ENCODE data around the gene LNX1. TPM values are rescaled to one million over a fixed set of nuclear protein-coding genes. Genes with fewer than 3 reads are reported as not detected.

Gene LNX1
- total RNA-seq, 1 experiment from 2014 or later, result 1.7 TPM

- no peak overlapping the region; a peak in 1 of 7 replicates for H3K27ac Mint-ChIP-seq
- no peaks in the 10 kb centered on the region for H3K4me1 Mint-ChIP-seq
- no CpG with 5 or more reads among the region's 1 CpG for WGBS (ENCODE audit: extremely low coverage, insufficient read length, low lambda C conversion rate)
Measured at GRCh38 chr4:53508446-53508845, 82.8 kb downstream of the LNX1 start.

More at GRCh38 chr4:53508446-53508845, 82.8 kb downstream of the LNX1 start:
- Histone ChIP-seq H3K18ac (ENCODE audit: insufficient read length, low read depth, low read length) (no peak overlapping the region), H2AK5ac (ENCODE audit: insufficient read length, low read length) (no peak overlapping the region), H2BK15ac (ENCODE audit: low read depth, low read length) (no peak overlapping the region), H2BK12ac (ENCODE audit: insufficient read length, low read depth, low read length) (no peak overlapping the region), H3T11ph (ENCODE audit: low read length) (no peak overlapping the region), H3K23me2 (ENCODE audit: insufficient read length, low read depth, low read length, poor library complexity, severe bottlenecking) (no peaks in the 10 kb centered on the region), H2BK120ac (ENCODE audit: low read depth, low read length, poor library complexity, severe bottlenecking) (no peak overlapping the region), H3K14ac (ENCODE audit: insufficient read depth, low read length) (no peak overlapping the region), H3K27ac (ENCODE audit: insufficient read length, low read depth, low read length) (no peak overlapping the region), H3K4ac (ENCODE audit: low read depth, low read length) (no peak overlapping the region), H3K79me1 (ENCODE audit: insufficient read depth, low read depth, low read length, poor library complexity, severe bottlenecking) (no peaks in the 10 kb centered on the region), H3K79me2 (ENCODE audit: insufficient read depth, low read length) (no peaks in the 10 kb centered on the region), H3K27me3 (ENCODE audit: insufficient read depth, low read length) (no peaks in the 10 kb centered on the region), H3K4me2 (ENCODE audit: insufficient read depth, insufficient read length, low read length) (no peak overlapping the region), H4K8ac (replicated peaks; ENCODE audit: insufficient read length, low read depth, low read length) (no peak overlapping the region), H3K23ac (ENCODE audit: insufficient read length, low read depth, low read length) (no peak overlapping the region), H3K9ac (ENCODE audit: extremely low read depth, insufficient read length, low read length) (no peak overlapping the region), H3K9me3 (ENCODE audit: control insufficient read depth, low read depth, low read length) (no peaks in the 10 kb centered on the region), H2BK5ac (ENCODE audit: insufficient read length, low read length) (no peak overlapping the region), H3K4me1 (ENCODE audit: insufficient read depth, low read length) (no peaks in the 10 kb centered on the region), H4K91ac (ENCODE audit: insufficient read length, low read depth, low read length) (no peak overlapping the region), H2AFZ (ENCODE audit: low read length) (no peak overlapping the region), H4K5ac (ENCODE audit: insufficient read length, low read depth, low read length) (no peak overlapping the region), H2BK20ac (ENCODE audit: low read depth, low read length, poor library complexity, severe bottlenecking) (no peak overlapping the region), H3K56ac (ENCODE audit: insufficient read length, low read depth, low read length) (no peak overlapping the region), H4K20me1 (ENCODE audit: control insufficient read depth, insufficient read depth, insufficient read length) (no peaks in the 10 kb centered on the region)
- no peaks in the 10 kb centered on the region for H3K27me3 Mint-ChIP-seq (ENCODE audit: low read depth)
- TF ChIP-seq, protein P1, sequence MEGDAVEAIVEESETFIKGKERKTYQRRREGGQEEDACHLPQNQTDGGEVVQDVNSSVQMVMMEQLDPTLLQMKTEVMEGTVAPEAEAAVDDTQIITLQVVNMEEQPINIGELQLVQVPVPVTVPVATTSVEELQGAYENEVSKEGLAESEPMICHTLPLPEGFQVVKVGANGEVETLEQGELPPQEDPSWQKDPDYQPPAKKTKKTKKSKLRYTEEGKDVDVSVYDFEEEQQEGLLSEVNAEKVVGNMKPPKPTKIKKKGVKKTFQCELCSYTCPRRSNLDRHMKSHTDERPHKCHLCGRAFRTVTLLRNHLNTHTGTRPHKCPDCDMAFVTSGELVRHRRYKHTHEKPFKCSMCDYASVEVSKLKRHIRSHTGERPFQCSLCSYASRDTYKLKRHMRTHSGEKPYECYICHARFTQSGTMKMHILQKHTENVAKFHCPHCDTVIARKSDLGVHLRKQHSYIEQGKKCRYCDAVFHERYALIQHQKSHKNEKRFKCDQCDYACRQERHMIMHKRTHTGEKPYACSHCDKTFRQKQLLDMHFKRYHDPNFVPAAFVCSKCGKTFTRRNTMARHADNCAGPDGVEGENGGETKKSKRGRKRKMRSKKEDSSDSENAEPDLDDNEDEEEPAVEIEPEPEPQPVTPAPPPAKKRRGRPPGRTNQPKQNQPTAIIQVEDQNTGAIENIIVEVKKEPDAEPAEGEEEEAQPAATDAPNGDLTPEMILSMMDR (conservative IDR thresholded peaks at IDR 0.05), result no peak
- no peaks in the 10 kb centered on the region for H3K36me3 Mint-ChIP-seq (ENCODE audit: insufficient read depth in 1 of 3, low read depth in 3 of 3)
- H3K4me3 Mint-ChIP-seq, result no peak overlapping the region
- DNase-seq, result no peak
- no peaks in the 10 kb centered on the region for H3K9me3 Mint-ChIP-seq
